GM18520 (cell line): Measurements from ENCODE around the gene TMEM87A.

Experiments
- ATAC-seq: cut with Tn5 transposase; IDR thresholded peaks from one replicate; pipeline ENCODE4 v1.9.1; 2021; ENCODE audit not compliant: unreplicated experiment

TMEM87A gene

DNA sequence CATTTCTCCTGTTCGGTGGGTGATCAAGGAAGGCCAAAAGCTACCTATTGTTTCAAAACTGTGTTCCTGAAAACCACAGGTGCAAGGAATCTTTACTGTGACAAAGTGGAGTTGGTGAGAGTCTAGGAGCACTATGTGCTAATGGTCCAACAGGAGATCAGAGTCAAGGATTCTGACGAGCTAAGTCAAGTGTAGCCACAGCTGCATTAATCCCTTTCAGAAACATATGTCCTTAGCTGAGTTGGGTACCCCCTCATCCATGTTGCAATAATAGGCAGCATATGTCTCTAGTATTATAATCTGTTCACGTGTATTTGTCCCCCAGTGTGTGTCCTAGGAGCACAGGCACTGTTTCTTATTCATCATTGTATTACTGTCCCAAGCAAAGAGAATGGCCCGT is 66.8 kb downstream of the TMEM87A start:
- no peak for ATAC-seq

DNA sequence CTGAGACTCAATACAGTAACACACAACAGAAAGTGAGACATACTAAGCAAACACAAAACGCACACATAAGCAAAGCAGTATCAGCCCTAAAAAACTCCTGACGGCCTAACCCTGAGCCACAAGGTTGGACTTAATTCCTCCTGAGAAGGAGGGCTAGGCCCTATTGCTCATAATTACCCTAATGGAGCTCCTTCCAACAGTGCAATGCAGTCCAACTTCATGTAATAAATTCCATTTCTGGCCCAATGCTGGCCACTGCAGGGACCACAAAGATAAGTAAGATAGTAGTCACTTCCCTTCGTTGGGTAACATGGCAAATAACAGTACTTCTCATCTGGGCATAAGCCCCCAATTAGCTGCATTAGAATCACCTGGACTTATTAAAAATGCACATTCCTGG is 69.3 kb downstream of the TMEM87A start:
- no peak for ATAC-seq

DNA sequence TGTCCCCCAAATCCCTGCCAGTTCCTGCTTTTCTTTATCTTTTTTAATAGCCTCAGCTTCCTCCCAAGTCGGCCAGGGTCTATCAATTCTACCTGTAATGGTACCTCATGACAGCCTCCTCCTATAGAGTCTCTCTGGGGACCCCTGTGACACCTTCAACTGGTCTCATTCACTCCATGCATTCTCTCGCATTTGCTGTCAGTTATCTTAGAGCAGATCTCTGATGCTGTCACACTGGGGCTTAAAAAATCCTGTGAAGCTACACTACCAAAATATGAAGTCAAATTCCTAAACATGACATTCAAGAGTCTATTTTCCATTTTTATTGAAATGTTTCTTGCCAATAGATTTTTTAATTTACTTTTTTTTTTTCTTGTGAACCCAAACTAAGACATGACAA is 70.6 kb downstream of the TMEM87A start:
- ATAC-seq, result no peak

DNA sequence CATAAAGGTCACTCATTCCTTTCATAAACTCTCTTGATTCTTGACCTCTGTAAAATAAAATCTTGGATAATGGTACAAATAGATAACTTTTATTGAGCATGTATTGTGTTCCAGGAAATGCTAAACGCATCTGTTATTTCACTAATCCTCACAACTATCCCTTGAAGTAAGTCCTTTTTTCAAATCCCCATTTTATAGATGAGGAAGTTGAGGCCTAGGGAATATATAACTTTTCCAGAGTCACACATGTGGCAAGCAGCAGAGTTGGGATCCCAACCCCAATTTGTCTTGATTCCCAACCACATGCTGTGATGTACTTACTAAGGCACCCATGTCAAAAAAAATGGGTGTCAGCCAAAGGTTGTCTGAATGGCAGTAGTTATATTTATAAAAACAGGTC is 71.4 kb downstream of the TMEM87A start:
- no peak for ATAC-seq

DNA sequence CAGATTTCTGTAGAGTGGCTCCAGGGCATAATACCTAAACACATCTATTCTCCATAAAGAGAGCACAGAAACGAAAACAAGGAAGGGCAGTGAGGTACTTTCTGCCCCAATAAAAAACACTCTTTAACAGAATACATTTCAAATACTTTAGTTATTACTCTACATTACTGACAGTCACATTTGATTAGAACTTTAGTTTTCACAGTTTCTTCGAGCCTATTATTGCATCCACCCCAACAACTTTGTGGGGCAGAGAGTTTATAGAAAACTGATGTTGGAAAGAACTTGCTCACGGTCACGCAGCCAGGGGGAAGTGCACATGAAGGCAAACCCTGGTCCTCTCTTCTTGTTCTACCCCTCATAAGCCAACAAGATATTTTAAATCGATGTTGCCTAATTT is 74.1 kb downstream of the TMEM87A start:
- no peak for ATAC-seq

DNA sequence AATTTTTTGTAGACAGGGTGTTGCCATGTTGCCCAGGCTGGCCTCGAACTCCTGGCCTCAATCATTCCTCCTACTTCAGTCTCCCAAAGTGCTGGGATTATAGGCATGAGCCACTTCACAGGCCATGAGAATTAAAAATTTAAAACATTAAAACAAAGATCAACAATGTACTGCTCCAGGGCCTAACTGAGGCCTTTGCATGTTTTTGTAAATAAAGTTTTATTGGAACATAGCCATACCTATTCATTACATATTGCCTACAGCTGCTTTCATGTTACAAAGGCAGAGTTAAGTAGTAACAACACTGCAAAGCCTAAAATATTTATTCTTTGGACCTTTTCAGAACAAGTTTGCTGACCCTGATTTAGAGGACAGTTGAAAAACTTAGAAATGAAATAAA is 74.7 kb downstream of the TMEM87A start:
- ATAC-seq, result no peak

DNA sequence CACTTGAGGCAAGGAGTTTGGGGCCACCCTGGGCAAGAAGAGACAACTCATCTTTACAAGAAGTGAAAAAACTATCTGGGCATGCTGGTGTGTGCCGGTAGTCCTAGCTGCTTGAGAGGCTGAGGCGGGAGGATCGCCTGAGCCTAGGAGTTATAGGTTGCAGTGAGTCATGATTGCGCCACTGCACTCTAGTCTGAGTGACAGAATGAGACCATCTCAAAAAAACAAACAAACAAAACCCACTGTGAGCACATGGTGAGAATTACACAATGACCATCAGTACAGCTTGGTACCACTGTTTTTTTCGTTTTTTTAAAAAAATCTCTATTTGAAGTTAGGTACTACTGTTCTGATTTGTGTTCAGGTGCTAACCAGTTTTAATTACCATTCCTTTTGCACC is 78.7 kb downstream of the TMEM87A start:
- ATAC-seq, result no peak

DNA sequence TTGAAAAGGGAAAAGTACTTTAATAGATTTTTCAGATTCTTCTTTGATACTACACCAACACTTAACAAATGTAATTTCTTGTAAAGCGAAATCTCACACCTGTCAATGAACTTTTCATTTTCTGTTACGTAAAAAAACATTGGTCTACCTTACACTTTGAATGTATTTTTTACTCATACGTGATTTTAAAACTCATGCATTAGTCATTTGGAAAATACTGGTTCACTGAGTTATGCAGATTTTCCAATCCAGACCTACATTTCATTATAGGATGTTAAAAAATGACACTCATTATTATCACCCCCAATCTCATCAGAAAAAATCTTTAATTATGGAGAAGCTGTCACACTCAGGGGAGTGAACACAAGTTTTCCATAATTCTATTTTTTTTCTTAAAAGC is 79.8 kb downstream of the TMEM87A start:
- no peak for ATAC-seq

DNA sequence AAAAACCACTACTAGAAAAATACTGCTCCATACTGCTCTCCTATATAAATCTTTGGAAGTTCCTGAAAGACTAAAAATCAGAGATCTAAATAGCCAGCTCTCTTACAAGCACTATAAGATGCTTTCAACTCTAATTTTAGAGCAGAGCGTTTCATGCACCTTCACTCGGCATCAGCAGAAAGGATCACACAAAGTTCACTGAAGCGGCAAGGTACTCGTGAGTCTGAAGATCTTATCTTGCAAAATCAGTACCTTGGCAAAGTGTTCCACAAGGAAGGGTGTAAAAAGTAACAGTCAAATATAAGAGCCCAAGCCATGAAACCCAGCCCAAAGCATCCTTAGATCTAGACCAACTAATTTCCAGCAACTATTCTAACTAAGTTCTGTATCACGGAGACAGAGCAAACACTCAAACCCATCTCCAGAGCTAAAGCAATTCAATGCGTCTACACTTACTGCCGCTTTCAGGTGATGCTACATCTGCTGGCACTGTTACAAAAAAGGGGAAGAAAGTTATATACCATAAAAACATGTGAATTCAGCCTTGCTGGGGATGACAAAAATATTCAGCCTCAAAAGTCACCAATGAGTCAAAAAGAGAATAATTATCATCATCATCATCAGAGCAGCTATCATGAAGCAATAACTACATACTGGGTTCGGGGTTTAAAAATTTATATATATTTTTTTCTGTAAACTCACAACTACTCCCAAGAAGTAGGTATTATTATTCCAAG is 81.5 kb downstream of the TMEM87A start:
- no peak for ATAC-seq

DNA sequence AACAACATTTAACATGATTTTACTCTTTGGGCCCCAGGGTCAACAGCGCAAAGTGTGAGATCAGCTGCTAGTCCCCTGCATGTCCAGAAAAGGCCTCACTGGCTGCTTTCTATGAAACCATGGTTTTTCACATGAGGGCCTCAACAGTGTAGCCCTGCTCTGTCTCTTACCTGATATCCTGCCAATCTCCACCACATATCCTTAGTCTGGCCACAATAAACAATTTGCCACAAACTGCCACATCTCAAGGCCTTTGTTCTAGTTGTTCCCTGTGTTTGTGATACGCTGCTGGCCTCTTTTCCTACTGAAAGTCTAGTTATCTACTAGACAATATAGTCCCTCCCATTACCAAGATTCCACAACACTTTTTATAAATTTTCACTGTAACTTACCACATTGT is 82.9 kb downstream of the TMEM87A start:
- no peak for ATAC-seq

DNA sequence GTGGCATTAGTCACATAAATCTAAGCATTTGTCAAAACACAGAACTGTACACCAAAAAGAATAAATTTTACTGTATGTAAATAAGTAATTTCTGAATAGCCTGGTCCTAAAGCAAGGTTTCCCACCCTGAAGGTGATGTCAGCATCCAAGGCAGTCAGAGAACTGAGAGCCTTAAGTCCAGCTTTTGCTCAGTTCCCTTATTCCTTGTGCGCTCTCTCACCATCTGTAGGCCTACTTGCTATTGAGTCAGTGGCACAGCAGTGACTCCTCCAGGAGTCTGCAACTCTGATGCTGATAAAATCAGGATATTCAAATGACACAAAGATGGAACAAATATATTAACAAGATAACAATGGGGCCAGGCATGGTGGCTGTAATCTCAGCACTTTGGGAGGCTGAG is 87.4 kb downstream of the TMEM87A start:
- no peak for ATAC-seq

DNA sequence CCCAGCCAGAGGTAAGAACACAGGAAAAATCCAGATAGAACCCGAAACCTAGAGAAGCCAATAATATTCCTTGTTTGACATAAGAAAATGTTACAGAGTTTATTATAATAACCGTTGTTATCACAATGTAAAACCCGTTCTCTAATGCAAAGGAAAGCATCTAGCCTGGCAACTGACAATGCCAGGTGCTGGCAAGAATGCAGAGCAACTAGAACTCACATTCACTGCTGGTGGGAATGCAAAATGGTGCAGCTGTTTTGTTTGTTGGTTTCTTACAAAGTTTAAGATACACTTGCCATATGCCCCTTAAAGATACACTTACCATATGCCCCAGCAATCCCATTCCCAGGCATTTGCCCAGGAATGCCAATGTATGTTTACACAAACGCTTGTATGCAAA is 88.5 kb downstream of the TMEM87A start:
- ATAC-seq, result no peak

DNA sequence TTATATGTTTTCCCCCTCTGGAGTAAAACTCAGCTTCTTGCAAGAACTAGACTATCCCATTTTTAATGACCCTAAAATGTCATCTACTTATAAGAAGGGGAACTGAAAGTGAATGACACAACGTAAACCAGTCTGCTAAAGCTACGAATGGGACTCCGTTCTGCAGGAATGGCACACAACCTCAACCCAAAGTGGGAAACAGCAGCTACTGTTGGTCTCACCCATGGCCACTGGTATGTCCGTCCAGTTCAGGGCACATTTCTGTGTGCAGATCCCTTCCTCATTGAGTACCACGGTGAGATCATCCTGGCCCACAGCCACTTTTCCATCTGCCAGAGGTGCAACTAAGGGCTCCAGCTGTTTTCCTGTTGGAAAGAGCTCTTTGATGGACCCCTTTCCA is 88.9 kb downstream of the TMEM87A start:
- no peak for ATAC-seq

DNA sequence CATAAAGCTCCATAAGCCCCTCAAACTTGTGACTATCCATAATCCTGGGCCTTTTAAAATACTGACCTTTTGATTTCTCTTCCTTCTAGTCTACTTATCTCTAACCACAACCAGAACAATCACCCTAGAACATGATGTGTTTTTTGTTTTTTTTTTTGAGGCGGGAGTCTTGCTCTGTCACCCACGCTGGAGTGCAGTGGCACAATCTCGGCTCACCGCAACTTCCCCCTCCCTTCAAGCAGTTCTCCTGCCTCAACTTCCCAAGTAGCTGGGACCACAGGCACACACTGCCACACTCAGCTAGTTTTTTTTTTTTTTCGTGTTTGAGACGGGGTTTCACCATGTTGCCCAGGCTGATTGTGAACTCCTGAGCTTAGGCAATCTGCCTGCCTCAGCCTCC is 90.3 kb downstream of the TMEM87A start:
- ATAC-seq, result no peak

DNA sequence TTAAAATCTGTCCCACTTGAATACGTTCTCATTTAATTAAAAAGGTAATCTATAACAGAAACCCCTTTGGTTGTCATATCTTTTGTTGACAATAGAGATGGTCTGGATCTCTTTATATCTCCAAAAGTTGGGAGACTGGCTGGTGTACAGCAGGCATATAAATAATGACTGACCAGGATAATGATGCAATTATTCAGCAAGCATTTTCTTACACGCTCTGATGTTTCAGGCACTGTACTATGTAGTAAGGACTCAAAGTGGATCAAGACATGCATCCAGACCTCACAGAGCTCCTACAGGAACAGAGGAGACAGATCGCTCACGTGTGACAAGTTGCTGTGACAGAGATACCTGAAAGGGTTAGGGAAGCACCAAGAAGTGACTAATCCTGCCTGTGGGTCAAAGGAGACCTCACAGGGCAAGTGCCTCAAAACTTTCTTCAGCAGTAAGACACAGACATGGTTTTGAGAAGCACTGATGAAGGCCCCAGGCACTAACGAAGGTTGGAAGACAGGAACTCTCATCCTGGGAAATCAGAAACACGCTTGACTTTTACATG is 90.8 kb downstream of the TMEM87A start:
- no peak for ATAC-seq

DNA sequence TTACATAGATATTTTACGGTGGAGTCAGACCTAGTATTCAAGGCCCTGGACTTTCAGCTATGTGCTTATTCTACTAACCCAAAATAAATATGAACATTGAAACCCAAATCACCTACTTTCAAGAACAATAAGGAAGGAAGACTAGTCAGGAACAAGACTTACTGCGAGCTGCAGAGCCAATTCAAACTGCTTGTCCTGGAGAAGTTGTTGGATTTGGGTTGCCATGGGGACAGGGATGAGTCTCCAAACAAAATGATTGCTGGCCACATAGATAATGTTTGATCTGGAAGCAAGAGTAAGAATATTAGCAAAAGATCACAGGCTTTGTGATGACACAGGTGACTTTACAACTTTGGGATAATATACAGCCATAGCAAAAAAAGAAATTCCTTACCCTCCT is 95.2 kb downstream of the TMEM87A start:
- ATAC-seq, result no peak

DNA sequence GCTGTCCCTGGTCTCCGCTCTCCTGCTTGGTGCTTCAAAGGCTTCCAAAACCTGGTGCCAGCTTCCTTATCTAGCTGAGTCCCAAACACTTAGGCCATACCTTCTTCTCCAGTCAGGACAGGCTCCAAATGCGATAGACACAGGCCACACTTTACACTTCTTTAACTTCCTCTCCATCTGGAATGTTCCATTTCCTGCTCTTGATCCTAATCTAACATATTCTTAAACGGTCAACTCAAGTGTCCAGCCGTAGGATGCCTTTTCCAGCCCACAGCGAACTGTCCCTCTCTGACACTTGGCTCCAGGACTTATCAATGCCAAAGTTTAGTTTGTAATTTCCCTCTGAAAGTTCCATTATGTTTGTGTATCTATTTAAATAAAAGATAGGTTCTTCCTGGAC is 97.6 kb downstream of the TMEM87A start:
- ATAC-seq, result no peak

DNA sequence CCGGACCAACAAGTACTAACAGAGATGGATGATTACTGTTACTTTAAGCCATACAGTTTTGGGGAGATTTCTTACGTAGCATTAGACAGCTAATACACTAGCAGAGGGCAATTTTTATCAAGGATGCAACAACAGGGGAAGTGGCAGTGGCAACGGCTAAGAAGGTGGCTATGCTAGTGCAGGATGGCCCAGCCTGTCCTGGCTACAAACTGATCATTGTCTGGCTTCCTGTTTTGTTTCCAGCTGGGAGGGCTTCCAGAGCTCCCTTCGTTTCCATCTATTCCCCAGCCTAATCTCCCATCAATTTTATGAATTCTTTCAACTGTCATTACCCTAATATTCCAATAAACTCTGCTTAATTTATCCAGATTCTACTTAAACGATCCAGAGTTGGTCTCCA is 100.8 kb downstream of the TMEM87A start:
- ATAC-seq, result no peak

DNA sequence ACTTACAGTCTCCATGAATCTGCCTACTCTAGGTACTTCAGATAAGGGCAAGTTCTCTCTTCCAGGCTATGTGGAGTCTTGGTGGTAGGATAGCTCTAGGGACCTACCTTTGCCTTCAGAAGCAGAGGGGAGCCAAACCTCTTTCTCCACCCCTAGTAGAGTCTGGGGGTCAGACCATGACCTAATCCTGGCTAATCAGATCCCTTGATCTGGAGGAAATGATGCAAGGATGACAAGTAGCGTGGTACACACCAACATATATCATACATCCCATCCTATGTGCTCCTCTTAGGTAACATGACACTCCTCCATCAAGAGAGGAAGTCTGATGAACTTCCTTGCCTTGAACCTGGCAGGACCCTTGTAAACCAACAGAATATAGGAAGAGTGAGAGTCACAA is 101.4 kb downstream of the TMEM87A start:
- ATAC-seq, result no peak

DNA sequence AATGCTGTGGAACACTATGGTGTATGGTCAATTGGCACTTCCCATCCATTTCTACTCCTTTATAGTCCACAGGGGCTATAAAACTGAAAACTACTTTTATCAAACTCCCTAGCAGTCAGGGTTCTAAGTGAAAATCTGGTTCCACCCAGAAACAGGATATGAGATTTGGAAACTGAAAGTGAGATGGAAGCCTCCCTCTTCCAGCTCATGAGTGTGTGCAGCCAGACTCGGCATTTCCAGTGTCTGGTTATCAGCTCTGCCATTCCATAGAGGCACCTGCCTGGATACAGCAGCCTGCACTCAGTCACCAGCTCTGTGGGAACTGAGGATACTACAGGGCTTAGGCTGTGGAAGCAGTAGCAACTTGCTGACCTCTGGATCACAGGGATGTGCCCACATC is 102.1 kb downstream of the TMEM87A start:
- ATAC-seq, result no peak

DNA sequence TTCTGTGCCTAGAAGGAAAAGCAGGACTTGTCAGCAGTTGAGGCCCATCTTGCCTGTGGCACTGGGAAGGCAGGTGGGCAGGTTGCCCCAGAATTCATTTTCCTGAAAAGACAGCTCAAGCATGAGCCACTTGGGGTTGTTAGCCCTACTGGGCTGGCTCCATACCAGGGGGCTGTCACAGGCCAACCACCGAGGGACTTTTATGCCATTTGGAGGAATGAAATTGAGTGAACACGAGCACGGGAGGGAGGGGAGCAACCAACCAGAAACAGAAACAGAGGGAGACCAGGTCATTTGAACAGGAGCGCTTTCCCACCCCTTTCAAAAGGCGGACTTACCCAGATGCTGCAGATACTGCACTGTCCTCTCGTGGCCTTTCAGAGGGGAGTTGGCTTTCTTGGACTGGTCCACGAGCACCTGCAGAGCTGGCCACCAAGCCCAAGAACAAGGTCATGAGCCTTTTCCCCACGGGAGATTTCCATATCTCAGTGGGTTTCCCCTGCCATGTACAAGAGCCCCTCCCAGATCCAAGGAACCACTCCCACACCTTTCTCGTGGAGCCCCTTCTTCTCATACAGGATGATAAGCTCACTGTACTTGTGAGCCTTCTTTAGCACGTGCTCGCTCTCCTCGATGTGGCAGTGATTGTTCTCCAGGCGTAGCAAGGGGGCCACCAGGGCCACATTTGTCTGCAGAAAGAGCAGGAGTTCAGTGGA is 106.8 kb downstream of the TMEM87A start:
- ATAC-seq, result no peak

DNA sequence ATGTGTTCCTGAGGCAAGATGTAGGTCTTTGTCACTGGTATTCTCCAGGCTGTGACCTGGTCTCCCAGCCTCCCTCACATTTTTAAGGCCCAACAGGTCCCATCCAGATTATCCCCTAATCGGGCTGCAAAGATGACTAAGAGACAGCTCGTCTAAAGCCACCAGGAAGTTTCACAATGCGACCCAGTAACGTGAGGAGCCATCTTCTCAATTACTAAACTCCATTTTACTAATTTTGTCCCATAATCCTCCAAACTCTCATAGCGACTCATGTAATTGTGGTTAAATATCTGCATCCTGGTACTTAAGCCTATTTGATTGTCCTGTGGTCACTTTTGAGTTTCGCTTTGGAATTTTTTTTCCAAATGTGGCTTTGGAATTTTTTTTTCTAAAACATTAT is 108.1 kb downstream of the TMEM87A start:
- ATAC-seq, result no peak
